SH-SY5Y (cell line): ENCODE data around the gene MARK3.

ENCODE experiments used
- GATA2 ChIP-seq: IDR thresholded peaks from 2 replicates; pipeline ENCODE4 v1.6.1; 2011; ENCODE audit warnings: mild to moderate bottlenecking, low read depth, low read length
- GATA3 ChIP-seq: IDR thresholded peaks from 2 replicates; pipeline ENCODE4 v1.6.1; 2011; ENCODE audit warnings: low read depth, mild to moderate bottlenecking, low read length, moderate library complexity

DNA sequence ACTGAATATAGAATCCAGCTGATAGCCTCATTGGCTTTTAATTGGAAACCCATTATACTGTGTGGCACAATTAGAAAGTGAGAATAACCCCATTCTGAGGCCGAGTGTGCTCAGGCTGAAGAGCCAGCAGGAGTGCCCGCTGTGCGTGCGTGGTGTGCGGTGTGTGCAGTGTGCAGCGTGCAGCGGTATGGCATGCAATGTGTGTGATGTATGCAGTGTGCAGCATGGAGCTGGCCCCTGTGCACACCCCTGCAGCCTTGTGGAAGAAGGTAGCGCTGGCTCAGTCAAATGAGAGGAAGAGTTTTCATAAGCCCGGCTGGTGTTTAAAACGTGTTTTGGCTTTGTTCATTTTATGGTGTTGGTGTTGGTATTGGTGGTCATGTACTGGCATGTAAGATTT, 114.5 kb downstream of the MARK3 start:
- TF ChIP-seq GATA3 = no peak
- no peak for TF ChIP-seq GATA2
